Gastroesophageal sphincter (tissue), 3 donors: ENCODE data around the gene SFMBT2.

ENCODE experiments used
- POLR2A ChIP-seq, 2 donors: fragments of 450-650 bp; IDR thresholded peaks; one replicate each; pipeline ENCODE4 v1.6.1; 2017; ENCODE audit warnings: antibody characterized with exemption in 2 of 2, mild to moderate bottlenecking in 2 of 2, moderate library complexity in 1 of 2
- TF ChIP-seq, protein P1 (sequence below), 4 experiments: fragments of 200-600 bp in 2 of 4; fragments of 450-650 bp in 2 of 4; sonication (generic) in 1 of 4; IDR thresholded peaks; one replicate each; pipeline ENCODE4 v1.5.1; 2017 to 2019; ENCODE audit warnings: antibody characterized with exemption in 4 of 4, mild to moderate bottlenecking in 2 of 4, moderate library complexity in 2 of 4

DNA sequence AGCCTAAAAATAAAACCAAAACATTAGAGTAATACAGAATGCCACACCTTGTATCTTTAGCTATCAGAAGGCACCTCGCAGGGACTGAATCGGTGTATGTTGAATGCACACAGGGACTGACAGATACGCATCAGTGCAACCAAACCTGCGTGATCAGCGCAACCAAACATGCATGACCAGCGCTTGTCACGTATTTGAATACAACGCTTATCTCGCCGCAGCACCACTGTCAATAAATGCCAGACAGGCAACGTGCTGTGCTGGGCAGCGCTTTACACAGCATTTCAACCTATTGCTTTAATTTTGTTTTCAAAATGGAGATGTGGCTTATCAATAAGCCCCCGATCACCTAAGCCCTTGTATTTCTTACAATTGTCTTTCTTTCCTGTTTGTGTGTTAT is 242.4 kb downstream of the SFMBT2 start:
- TF ChIP-seq, protein P1, sequence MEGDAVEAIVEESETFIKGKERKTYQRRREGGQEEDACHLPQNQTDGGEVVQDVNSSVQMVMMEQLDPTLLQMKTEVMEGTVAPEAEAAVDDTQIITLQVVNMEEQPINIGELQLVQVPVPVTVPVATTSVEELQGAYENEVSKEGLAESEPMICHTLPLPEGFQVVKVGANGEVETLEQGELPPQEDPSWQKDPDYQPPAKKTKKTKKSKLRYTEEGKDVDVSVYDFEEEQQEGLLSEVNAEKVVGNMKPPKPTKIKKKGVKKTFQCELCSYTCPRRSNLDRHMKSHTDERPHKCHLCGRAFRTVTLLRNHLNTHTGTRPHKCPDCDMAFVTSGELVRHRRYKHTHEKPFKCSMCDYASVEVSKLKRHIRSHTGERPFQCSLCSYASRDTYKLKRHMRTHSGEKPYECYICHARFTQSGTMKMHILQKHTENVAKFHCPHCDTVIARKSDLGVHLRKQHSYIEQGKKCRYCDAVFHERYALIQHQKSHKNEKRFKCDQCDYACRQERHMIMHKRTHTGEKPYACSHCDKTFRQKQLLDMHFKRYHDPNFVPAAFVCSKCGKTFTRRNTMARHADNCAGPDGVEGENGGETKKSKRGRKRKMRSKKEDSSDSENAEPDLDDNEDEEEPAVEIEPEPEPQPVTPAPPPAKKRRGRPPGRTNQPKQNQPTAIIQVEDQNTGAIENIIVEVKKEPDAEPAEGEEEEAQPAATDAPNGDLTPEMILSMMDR (IDR thresholded peaks at IDR 0.05), result no peak
- no peak for TF ChIP-seq POLR2A (IDR thresholded peaks at IDR 0.05)
